Hepatic stellate cell (primary cell): ENCODE data around the gene PIGU.
A peak's percentile ranks its signal among the peaks of the same experiment; 100 is the strongest.

Experiments
- DNase-seq: peaks from one replicate; pipeline ENCODE4 v3.0.0; 2011; ENCODE audit warnings: low spot score

Gene PIGU

DNA sequence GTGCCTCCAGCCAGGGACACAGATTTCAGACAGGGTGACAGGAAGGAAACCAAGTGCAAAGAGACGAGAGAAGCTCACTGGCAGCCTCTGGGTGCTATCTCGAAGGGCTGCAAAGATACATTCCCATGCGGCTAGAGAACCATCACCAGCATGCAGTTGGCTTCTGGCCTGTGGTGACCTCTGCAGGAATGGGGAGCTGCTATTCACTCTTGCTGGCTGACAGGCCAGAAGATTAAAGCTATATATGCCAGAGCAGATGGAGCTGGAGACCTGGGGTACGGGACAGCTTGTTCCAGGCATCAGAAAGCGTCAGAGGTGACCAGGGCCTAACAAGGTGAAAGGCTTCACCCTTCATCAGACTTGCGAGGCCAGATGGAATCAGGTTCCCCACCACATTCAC is 98.4 kb downstream of the PIGU start:
- no peak for DNase-seq

DNA sequence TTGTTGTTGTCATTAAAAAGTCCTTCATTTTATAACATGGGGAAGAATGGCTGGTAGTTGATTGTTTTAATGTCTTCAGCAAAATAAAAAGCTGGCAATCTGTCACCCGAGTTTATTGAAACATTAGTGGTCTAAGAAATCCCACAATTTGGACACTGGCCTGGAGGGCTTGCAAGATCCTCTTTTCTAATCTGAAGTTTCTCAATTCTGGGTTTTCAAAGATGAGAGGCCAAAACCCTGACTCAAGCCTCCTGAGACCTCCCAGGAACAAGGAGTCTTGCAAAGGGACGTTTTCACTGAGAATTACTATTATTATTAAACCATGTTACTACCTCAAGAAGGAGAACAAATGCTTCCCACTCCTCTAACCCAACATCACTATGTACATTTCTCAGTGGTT is 98.9 kb downstream of the PIGU start:
- DNase-seq: no peak

DNA sequence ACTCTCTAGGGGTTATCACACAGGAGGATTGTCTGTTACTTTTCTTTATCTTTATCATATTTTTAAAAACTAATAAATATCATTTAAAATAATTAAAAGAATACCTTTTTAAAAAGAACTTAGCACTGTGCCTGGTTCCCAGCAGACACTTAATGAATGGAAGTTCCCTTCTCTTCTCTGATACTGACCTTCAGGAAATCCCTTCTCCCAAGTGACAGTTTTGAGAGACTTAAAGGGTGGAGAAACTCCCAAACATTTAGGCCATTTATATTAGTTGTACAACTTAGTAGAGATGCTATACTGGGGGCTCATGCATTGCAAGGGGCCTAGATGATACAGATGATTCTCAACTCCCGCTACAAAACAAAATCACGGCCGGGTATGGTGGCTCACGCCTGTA is 99.8 kb downstream of the PIGU start:
- DNase-seq: no peak

DNA sequence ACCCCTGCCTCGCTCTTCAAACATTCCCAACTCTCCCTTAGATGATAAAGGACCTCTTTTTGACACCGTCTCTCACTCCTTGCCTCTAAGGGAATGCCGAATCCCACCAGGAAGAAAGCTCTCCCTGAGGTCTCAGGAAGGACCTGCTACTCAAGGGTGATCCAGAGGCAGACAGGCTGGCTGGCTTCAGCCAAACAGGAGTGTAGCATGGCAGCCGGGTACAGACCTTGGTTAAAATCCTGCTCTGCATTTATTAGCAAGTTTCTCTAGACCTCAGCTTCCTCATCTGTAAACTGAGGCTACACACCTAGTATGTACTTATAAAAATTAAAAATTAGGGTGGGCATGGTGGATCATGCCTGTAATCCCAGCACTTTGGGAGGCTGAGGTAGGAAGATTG is 101.1 kb downstream of the PIGU start:
- DNase-seq: no peak

DNA sequence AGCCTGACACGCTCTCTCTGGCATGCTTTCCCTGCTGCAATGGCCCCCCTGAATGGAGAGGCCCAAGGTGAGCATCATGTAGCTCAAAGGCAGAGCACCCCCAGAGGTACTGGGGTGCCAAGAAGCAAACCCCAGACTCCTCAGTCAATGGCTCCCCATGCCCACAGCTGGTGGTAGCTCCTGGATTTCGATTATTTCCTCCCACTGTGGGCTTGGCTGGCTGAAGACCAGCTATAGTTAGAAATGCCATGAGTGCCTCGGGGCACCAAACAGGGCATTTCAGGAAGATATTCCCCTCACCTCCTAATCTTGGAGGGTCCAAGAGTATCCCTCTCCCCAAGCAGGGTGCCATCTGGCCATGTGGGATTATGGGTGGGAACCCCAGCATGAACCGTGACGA is 101.6 kb downstream of the PIGU start:
- no peak for DNase-seq

DNA sequence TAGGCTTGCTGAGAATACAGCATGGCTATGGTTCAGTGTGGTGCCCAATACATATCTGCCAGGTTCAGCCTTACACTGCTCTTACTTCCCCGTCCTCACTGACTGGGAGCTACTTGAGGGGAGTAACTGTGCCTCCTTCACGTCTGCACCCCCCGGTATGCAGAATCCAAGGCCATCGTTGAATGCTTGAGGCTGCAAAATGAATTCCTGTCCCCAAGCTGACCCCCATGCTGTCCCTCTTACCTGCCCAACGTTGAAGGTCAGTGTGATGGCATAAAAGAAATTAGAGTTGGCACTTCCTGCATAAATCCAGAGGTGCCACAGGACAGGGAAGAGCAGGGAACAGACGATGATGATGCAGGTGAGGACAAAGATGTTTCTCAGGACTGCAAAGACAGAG is 102.0 kb downstream of the PIGU start:
- no peak for DNase-seq

DNA sequence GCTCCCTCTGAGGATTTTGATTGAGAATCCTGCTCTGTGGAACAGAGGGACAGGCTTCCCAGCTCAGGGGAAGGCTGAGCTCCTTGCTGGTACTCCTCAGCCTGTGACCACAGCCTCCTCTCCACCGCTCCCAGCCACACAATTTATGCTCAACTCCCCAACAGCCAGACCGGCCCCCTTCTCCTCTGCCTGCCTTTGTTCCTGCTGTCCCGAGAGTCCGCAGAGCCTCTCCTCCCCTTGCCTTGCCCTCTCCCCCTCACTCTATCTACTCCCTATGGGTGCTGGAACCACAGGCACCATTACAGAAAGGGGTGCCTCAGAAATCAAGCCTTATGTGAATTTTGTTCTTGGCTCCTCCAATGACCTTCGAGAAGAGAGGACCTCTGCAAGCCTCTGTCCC is 102.5 kb downstream of the PIGU start:
- DNase-seq: no peak

DNA sequence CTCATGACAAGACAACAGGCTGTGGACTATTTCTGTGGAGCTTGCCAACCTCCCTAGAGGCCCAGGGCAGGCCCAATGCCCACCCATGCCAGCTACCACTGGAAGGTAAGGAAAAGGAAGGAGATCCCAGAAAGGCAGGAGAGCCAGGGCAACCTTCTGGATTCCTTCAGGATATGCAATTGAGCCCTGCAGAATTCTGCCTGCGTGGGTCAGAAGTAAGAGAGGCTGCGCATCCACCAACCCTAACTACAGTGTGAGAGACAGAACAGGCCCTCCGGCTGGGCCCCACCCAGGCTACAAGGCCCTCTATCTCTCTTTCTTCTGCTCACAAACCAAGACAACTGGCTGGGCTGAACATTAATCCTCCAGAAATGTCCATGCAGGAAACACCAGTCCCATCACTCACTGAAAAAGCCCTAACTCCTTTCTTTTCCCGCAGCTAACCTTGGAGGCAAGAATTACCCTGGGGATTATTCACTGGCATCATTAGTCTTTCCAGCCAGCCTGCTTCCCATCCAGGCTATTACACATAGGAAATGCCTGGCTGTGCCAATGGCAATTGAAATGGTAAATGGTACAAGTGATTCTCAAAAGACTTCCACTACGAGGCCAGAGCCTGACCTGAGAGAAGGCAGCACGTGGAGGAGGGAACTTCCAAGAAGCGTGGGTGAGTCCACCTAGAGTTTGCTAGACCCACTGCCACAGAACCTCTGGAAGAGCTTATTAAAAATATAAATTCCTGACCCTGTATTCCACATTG is 103.2 kb downstream of the PIGU start:
- no peak for DNase-seq

DNA sequence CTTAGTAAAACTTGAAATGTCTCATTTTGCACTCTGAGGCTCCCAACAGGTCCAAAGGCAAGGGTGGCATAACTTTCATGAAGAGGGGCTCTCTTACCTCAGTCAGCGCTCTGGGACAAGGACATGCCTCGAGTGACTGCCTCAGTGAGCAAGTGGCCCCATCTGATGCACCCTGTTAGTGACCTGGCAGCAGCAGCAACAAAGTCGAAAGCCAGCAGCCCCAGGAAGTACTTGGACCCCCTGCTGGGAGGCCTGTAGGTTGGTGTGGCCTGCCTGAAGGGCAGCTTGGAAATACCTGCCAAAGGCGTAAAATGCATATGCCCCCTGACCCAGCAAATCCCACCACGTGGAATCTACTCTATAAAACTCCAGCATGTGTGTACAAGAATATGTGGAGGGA is 105.1 kb downstream of the PIGU start:
- no peak for DNase-seq

DNA sequence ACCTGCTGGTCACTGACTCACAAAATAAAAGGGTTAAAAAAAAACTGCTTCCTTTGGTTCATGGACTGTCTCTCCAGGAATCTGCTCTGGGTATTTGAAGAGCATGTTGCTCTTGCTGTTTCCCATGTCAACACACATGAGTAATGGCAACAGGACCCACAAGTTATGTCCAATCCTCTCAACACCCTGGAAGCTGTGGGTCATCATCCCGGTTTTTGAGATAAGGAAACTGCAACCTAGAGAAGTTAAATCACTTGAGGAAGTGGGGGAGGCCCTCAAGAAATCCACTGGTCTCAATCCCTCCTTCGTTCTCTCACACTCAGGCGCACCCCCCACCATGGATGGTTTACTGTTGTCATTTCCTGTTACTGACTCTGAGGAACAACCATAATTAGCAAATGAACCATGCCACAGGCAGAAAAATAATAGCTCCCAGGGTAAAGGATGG is 106.0 kb downstream of the PIGU start:
- DNase-seq: peak; percentile 47

DNA sequence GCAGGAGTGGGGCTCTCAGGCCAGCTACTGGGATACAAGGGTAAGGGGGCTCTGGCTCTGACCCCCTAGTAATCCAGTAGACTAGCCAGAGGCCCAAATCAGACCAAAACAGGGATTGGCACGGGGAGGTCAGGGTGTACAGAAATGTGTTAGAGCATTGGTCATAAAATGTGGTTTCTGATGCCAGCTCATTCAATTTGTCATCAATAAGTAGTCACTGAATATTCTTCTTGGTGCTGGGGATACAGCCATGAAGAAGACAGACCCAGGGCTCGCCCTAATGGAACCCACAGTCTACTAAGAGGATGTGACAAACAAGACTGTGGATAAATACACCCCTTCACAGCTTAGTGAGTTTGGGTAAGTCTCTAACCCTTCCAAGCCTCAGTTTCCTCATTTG is 107.3 kb downstream of the PIGU start:
- no peak for DNase-seq

DNA sequence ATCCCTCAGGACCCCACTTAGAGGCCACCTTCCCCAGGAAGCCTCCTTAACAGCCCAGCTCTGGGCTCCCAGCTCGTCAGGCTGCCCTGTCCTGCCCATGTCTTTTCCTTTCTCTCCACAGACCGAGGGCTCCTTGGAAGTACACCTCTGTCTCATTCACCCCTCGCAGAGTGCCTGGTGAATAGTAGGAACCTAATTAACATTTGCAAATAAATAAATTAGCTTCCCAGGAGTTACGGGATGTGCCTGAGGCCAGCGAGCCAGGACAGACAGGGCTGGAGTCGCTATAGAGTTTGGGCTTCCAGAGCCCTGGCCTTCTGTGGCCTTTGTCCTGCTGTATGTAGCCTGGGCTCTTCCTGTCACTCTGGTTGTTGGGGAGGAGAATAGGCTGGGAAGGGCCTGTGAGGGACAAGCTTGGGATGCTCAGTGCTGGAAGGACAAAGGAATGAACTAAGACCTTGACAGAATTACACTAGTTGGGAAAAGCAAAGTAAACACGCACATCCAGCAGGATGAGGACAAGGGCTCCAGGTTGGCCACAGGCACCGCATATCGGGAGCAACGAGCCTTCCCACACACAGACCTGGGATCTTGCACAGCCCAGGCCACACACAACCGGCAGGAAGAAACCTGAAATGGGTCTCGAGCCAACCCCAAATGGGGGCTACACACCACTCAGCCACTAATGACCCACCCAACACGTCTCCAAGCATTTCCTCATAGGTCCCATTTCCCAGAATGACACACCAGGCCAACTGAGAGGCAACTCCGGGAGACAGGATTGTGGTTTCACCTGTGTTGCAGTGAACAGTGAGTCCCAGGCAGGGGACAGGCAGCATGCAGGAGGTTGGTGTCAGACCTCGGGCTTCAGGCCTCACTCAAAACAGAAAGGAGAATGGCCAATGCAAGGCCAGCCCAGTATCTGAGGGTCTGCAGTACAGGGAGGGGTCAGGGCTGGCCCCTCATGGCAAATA is 108.7 kb downstream of the PIGU start:
- DNase-seq: no peak

DNA sequence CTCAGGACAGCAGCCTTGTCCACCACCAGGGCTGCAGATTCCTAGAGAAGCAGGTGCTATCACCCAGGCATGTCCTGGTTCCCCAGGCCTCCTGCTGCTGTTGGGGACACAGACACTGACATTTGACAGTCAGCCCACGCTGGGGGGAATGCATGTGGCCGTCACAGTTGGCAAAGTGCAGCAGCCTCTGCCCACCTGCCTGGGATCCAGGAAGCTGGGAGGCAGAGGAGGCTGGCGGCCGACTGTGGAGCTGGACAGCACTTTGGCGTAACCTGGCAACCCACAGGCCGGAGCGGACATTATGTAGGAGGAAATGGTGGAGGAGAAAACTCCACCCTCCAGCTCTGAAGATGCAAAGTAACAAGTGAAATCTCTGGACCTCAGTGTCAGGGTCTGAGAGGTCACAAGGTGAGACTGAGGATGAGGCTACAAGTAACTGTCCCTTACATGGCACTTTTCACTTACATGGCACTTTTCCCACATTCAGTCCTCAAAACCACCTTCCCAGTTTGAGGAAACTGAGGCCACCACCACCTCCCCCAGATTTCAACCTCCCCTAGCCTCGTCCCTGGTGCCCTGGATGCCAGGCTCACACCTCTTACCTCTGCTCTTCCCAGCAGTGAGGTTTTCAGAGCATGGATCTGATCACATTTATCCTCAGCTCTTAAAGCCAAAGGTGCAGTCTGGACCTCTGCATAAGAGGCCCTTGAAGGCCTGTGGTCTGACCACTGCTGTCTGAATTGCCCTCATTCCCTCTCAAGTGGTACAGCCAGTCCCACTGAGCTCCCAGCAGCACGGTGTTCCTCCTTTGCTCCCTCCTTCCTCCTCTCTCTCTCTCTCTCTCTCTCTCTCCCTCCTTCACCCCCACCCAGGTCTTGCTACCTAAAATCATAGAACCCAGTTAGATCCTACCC is 109.7 kb downstream of the PIGU start:
- DNase-seq: no peak

DNA sequence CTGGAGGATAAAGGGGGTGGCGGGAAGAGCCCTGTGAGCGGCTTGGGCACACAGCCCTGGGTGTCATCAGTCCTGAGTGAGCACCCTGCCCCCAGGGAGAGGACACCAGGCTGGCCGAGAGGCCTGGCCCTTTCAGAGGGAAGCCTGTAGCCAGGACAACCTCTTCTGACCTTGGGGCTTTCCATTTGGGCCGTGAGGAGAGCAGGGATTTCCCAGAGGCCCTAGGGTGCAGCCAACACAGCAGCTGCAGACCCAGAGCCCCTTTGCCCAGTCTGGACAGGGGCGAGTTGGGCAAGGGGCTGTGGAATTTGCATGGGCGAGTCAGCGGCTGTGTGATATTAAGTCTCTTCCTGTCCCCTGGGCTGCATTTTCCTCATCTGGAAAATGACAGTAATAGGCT is 112.1 kb downstream of the PIGU start:
- DNase-seq: no peak

DNA sequence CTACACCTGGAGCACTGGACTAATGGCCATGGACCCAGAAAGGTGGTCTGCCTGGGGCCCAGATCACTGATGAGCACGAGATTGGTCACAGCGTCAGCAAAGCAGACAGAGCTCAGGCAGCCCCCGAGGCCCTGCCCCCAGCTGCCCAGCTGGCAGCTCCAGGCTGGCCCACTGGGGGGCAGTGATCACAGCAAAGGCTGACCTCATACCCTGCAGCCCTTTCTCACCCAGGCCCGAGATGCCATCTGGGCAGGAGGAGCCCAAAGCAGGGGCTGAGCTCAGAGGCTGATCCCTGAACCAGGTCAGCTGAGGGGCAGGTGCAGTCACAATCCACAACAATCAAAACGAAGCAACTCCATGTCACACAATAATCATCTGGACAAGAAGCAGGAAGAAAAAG is 114.3 kb downstream of the PIGU start:
- DNase-seq: peak; percentile 45

DNA sequence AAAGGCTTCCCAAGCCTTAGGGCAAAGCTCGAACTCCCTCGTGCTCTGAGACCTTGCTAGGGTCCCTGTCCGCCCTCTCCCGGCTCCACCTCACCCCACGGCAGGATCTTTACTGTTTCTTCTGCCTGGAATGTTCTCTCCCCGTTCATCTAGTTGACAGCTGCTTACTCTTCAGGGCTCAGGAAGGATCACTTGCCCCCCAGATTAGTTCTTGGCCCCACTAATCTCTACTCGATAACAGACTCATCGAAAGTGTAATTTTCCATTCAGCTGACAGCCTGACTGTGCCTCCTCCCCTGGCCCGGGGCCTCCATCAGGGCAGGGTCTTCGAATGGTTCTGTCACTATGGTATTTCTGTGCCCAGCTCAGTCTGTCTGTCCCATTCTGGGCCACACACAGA is 115.2 kb downstream of the PIGU start:
- DNase-seq: no peak

DNA sequence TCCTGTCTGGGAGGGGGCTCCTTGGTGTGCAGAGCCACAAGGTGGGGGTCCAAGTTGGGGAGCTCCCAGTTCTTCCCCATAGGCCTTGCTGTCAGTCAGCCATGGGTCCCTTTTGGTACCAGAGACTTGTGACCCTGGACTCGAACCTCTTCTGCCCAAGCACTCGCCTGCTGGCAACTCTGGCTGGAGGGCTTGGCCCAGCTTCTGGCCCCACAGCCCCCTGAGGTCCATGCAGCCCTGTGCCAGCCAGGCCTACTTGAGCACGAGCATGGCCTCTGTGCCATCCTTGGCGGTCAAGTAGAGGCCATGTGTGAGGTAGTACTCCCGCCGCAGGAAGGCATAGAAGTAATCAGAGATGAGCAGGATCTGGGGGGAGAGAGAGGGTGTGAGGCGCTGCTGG is 116.3 kb downstream of the PIGU start:
- DNase-seq: no peak

DNA sequence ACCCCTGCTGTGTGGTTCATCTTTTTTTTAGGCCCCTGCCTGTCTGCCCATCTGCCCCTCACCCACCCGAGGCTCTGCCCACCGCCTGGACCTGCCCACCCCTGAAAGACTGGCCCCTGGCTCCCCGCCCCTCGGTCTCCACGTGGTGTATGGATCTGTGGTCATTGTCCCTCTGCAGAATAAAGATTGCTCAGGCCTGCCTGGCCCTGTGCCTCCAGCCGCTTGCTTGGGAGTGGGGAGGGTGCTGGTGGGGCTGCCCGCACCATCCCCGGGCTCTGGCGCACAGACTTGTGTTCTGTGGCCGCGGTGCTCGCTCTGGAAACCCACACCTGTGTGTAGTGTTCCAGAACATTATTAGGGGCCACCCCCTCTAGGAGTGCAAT is 116.8 kb downstream of the PIGU start:
- no peak for DNase-seq

DNA sequence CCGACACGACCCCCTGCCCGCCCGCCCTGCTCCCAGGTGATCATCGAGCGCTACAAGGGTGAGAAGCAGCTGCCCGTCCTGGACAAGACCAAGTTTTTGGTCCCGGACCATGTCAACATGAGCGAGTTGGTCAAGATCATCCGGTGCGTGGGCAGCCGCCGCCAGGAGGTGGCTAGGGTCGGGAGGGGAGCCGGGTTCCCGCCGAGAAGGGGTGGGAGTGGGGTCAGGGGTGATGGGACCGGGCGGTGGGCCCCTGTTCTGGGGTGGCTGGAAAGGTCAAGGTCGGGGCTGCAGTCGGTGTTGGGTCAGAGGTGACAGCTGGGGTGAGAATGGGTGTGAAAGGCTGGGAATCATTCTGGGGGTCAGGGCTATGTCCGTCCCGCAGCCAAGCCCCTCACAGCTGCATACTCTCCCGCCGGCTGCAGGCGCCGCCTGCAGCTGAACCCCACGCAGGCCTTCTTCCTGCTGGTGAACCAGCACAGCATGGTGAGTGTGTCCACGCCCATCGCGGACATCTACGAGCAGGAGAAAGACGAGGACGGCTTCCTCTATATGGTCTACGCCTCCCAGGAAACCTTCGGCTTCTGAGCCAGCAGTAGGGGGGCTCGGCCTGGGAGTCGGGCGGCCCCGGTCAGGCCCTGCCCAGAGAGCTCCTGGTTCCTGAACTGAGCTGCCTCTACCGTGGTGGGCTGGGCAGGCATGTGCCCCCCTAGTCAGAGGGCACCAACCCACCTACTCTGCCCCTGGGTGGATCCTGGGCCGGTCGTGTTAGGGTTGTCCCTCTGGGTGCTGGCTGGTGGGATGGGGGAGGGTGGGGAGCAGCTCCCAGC is 117.4 kb downstream of the PIGU start:
- no peak for DNase-seq

DNA sequence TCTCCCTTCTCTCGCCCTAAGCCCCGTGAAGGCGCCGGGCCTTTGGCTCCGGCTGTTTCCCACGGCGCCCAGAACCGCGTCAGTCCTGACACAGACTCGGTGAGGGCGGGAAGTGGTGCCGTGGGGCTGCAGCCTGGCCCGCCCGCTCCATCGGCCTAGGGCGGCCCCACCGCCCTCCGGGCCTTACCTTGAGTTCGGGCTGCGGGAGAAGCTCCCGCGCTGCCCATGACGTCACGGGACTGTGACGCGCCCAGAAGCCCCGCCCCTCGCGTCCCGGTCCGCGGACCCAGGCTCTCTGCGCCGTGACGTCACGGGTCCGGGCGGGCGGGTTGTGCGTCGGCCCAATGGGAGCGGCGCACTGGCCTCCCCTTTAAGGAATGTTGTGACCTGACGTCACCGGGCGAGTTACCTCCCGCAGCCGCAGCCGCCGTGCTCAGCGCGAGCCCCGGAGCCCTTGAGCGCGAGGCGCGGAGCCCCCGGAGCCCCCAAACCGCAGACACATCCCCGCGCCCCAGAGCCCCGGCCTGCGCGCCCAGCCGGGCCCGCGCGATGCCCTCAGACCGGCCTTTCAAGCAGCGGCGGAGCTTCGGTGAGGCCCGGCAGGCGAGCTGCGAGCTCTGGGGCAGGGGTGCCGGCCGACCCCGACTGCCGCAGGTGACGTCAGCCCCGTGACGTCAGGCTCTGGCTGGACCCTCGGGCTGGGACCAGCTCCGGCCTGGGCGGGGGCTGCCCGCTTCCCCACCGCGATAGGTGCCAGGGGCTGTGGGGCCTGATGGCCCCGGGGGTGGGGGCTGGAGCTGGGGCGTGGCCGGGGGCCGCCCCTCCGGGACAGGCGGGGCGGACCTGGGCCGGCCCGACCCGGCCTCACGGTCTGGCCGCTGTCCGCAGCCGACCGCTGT is 118.3 kb downstream of the PIGU start, which contains the start of gene MAP1LC3A:
MAP1LC3A (plus strand) TSS at position 399 of the 899 bp plus-strand sequence; CDS start at position 550, 151 bp downstream.
- peak; percentile 97 for DNase-seq
